IMR-90 (cell line): Measurements from ENCODE around the gene ANK3. TPM values are rescaled to one million over a fixed set of nuclear protein-coding genes. Genes with fewer than 3 reads are reported as not detected.

Source experiments
- ATAC-seq: fragments of 200-7000 bp; cut with Tn5 transposase; 2 replicates; pipeline ENCODE4 v1.9.1; 2020; ENCODE audit warnings: low read depth, mild to moderate bottlenecking, moderate library complexity
- BruUV-seq: library from RNA; stranded (reverse); fragments of 400-500 nt; replicated peaks from 2 replicates; lab custom pipeline; 2021; lab: Mats Ljungman, UMichigan
- CTCF ChIA-PET: fragments of 300-600 bp; formaldehyde crosslinking; extraction: SDS; loops from one replicate; lab custom pipeline; 2021; ENCODE audit warnings: antibody characterized with exemption; lab: Yijun Ruan, JAX
- POLR2A ChIA-PET: fragments of 300-600 bp; sonication (Branson Sonifier 250); formaldehyde crosslinking; loops from one replicate; lab custom pipeline; 2022; ENCODE audit warnings: antibody characterized with exemption; ENCODE audit not compliant: unreplicated experiment; lab: Charles Lee
- DNase-seq: peaks from one replicate; pipeline ENCODE4 v3.0.0; 2013
- H2AFZ ChIP-seq: replicated peaks from 2 replicates; pipeline ENCODE3; 2013; ENCODE audit warnings: low read length, mild to moderate bottlenecking; ENCODE audit not compliant: poor library complexity
- H2AK5ac ChIP-seq: 2 replicates; pipeline ENCODE4 v1.6.1; 2013; ENCODE audit warnings: low read depth, low read length, inconsistent platforms
- H2AK9ac ChIP-seq: replicated peaks from 2 replicates; pipeline ENCODE3; 2013; ENCODE audit warnings: mild to moderate bottlenecking, low read depth, low read length, moderate library complexity; ENCODE audit not compliant: poor library complexity
- H2BK120ac ChIP-seq: 2 replicates; pipeline ENCODE4 v1.6.1; 2013; ENCODE audit warnings: low read depth, low read length, inconsistent platforms
- H2BK15ac ChIP-seq: 3 replicates; pipeline ENCODE4 v1.6.1; 2013; ENCODE audit warnings: low read depth, low read length, inconsistent platforms
- H2BK20ac ChIP-seq: 2 replicates; pipeline ENCODE4 v1.6.1; 2013; ENCODE audit warnings: low read depth, mild to moderate bottlenecking, inconsistent platforms, low read length, moderate library complexity
- H2BK5ac ChIP-seq: 2 replicates; pipeline ENCODE4 v1.6.1; 2013; ENCODE audit warnings: mild to moderate bottlenecking, low read depth, low read length, inconsistent platforms; ENCODE audit not compliant: poor library complexity, severe bottlenecking
- H3K14ac ChIP-seq: replicated peaks from 2 replicates; pipeline ENCODE4 v1.6.1; 2013; ENCODE audit warnings: low read depth, low read length, inconsistent platforms
- H3K18ac ChIP-seq: 2 replicates; pipeline ENCODE4 v1.6.1; 2013; ENCODE audit warnings: low read depth, low read length, control low read depth
- H3K23ac ChIP-seq: 2 replicates; pipeline ENCODE4 v1.6.1; 2013; ENCODE audit warnings: low read depth, low read length, inconsistent platforms
- H3K27ac ChIP-seq: 2 replicates; pipeline ENCODE4 v1.5.1; 2013; ENCODE audit warnings: mild to moderate bottlenecking, control low read depth, low read length; ENCODE audit not compliant: insufficient read depth
- H3K27me3 ChIP-seq: 2 replicates; pipeline ENCODE4 v1.6.1; 2013; ENCODE audit warnings: low read length; ENCODE audit not compliant: control insufficient read depth, insufficient read depth
- H3K36me3 ChIP-seq: 2 replicates; pipeline ENCODE4 v1.6.1; 2013; ENCODE audit warnings: low read length, mixed read lengths; ENCODE audit not compliant: control insufficient read depth, insufficient read depth
- H3K4ac ChIP-seq: 2 replicates; pipeline ENCODE4 v1.6.1; 2013; ENCODE audit warnings: low read depth, low read length, inconsistent platforms
- H3K4me1 ChIP-seq: 2 replicates; pipeline ENCODE4 v1.6.1; 2013; ENCODE audit warnings: low read length, mixed read lengths; ENCODE audit not compliant: control insufficient read depth, insufficient read depth
- H3K4me2 ChIP-seq: 2 replicates; pipeline ENCODE4 v1.6.1; 2013; ENCODE audit warnings: low read depth, mild to moderate bottlenecking, control low read depth, low read length, moderate library complexity
- H3K4me3 ChIP-seq: 2 replicates; pipeline ENCODE4 v1.5.1; 2013; ENCODE audit warnings: low read depth, mild to moderate bottlenecking, control low read depth, low read length, moderate library complexity; ENCODE audit not compliant: insufficient read depth
- H3K56ac ChIP-seq: 2 replicates; pipeline ENCODE4 v1.6.1; 2013; ENCODE audit warnings: low read length, inconsistent platforms; ENCODE audit not compliant: insufficient read depth; ENCODE audit errors: extremely low read depth
- H3K79me1 ChIP-seq, 2 experiments: 2 replicates each; pipeline ENCODE4 v1.6.1; 2013; ENCODE audit warnings: low read length in 2 of 2, inconsistent platforms in 1 of 2, low read depth in 1 of 2
- H3K9ac ChIP-seq: 2 replicates; pipeline ENCODE4 v1.6.1; 2013; ENCODE audit warnings: low read depth, low read length, control low read depth
- H3K9me1 ChIP-seq: 2 replicates; pipeline ENCODE4 v1.6.1; 2013; ENCODE audit warnings: low read length, inconsistent platforms; ENCODE audit not compliant: insufficient read depth
- H3K9me3 ChIP-seq: 2 replicates; pipeline ENCODE4 v1.6.1; 2013; ENCODE audit warnings: low read length; ENCODE audit not compliant: control insufficient read depth, insufficient read depth
- H4K20me1 ChIP-seq: 2 replicates; pipeline ENCODE4 v1.6.1; 2013; ENCODE audit warnings: low read length, inconsistent platforms; ENCODE audit not compliant: insufficient read depth
- H4K5ac ChIP-seq: 2 replicates; pipeline ENCODE4 v1.6.1; 2013; ENCODE audit warnings: mild to moderate bottlenecking, low read depth, low read length, control low read depth
- H4K8ac ChIP-seq, 2 experiments: 2 replicates each; pipeline ENCODE4 v1.6.1; 2013; ENCODE audit warnings: low read depth in 2 of 2, low read length in 2 of 2, control low read depth in 1 of 2, inconsistent platforms in 1 of 2
- H4K91ac ChIP-seq: 2 replicates; pipeline ENCODE4 v1.6.1; 2013; ENCODE audit warnings: low read depth, low read length, inconsistent platforms; ENCODE audit not compliant: insufficient read depth
- CEBPB ChIP-seq: IDR thresholded peaks from 2 replicates; pipeline ENCODE4 v1.6.1; 2012; ENCODE audit warnings: low read depth, low read length, improper control_type of control experiment
- CTCF ChIP-seq: conservative IDR thresholded peaks from 2 replicates; pipeline ENCODE4 v1.5.1; 2012; ENCODE audit warnings: mild to moderate bottlenecking, low read depth, low read length, improper control_type of control experiment
- MAFK ChIP-seq: IDR thresholded peaks from 2 replicates; pipeline ENCODE4 v1.6.1; 2012; ENCODE audit warnings: low read depth, low read length, improper control_type of control experiment
- WGBS, 2 experiments: methylation state at CpG; one replicate each; pipeline versions ENCODE4 v1.1.5 to v1.1.7; 2013; ENCODE audit warnings: missing lambda C conversion rate in 2 of 2; ENCODE audit not compliant: insufficient read length in 1 of 2; ENCODE audit errors: extremely low coverage in 2 of 2; 5-methylcytosine and 5-hydroxymethylcytosine counted together
- dilution Hi-C: fragments of 300-500 bp; cut with HindIII; formaldehyde crosslinking; loops from one replicate; pipeline ENCODE4 v1.14.3; 2018; ENCODE audit warnings: low sequenced_read_pairs; ENCODE audit not compliant: unreplicated experiment
- in situ Hi-C: fragments of 300-500 bp; cut with MboI; formaldehyde crosslinking; loops from 3 replicates; pipeline ENCODE4 v1.14.3; 2019; ENCODE audit warnings: low sequenced_read_pairs, inconsistent platforms, mixed read lengths
- intact Hi-C: fragments of 100-400 bp; cut with micrococcal nuclease; formaldehyde crosslinking; loops from 2 replicates; pipeline ENCODE4 v1.10.0; 2022
- polyA plus RNA-seq, 3 experiments: library from polyadenylated mRNA; depleted of rRNA; stranded (reverse); fragments of >200 nt; gene quantifications; 2 replicates each; pipeline ENCODE4 v1.2.3, GENCODE V29; 2012; ENCODE audit warnings: low replicate concordance in 1 of 3
- total RNA-seq: library from RNA; depleted of rRNA; stranded (reverse); fragments of >200 nt; gene quantifications from 2 replicates; pipeline ENCODE4 v1.2.3, GENCODE V29; 2012

The ANK3 gene
- total and polyA plus RNA-seq, 2 of the 4 experiments (the other 2 are of a cell fraction), result 0.63 to 1.8 TPM

GRCh38 chr10:60171436-60172013 lies 218.2 kb downstream of the ANK3 start:
- in situ Hi-C loops (no loop called here), intact Hi-C loops (no loop called here), dilution Hi-C loops (no loop called here)
- Histone ChIP-seq H2AK5ac (no peak overlapping the region), H3K14ac (no peak overlapping the region), H4K20me1 (no peaks in the 10 kb centered on the region), H3K18ac (no peak overlapping the region), H3K9ac (no peak overlapping the region), H3K4me2 (no peak overlapping the region), H3K36me3 (no peaks in the 10 kb centered on the region), H2BK20ac (no peak overlapping the region), H3K9me3 (no peaks in the 10 kb centered on the region), H4K91ac (no peak overlapping the region), H3K9me1 (no peaks in the 10 kb centered on the region), H2BK15ac (no peak overlapping the region), H2BK5ac (no peak overlapping the region), H4K8ac (no peak overlapping the region), H4K5ac (no peak overlapping the region), H2BK120ac (no peak overlapping the region), H3K4me3 (no peak overlapping the region), H3K27me3 (no peaks in the 10 kb centered on the region), H2AFZ (no peak overlapping the region), H2AK9ac (no peak overlapping the region), H3K79me1 (no peaks in the 10 kb centered on the region), H3K56ac (no peak overlapping the region), H3K4ac (no peak overlapping the region), H3K4me1 (peaks cover 4% of the 10 kb centered on the region; the same call in 1 of the 2 replicates), H3K23ac (no peak overlapping the region), H3K27ac (no peak overlapping the region)
- WGBS, 2 experiments, result no CpG with 5 or more reads among the region's 2 CpGs
- ChIA-PET CTCF (no interaction called here), POLR2A (no interaction called here)
- ATAC-seq, result no peak
- no TSS peak for BruUV-seq
- peak; percentile 38 for DNase-seq
- TF ChIP-seq MAFK (no peak), CTCF (no peak), CEBPB (no peak)
